Breast epithelium (tissue), 4 donors: ENCODE measurements around the gene FXYD2. TPM values are rescaled to one million over a fixed set of nuclear protein-coding genes. Genes with fewer than 3 reads are reported as not detected.

Source experiments
- DNase-seq, 2 donors: peaks; one replicate each; pipeline ENCODE4 v3.0.0-alpha.2; 2019; ENCODE audit warnings: low spot score in 2 of 2
- H3K27ac ChIP-seq, 2 donors: fragments of 200-600 bp; sonication (generic) in 1 of 2; one replicate each; pipeline ENCODE4 v1.5.1; 2016 to 2019; ENCODE audit warnings: mild to moderate bottlenecking in 1 of 2
- H3K27me3 ChIP-seq, 2 donors: fragments of 200-600 bp; sonication (generic) in 1 of 2; one replicate each; pipeline versions ENCODE4 v1.5.1 to v1.6.0; 2017 to 2019; ENCODE audit warnings: control low read depth in 1 of 2, mild to moderate bottlenecking in 1 of 2
- H3K36me3 ChIP-seq: fragments of 200-600 bp; one replicate; pipeline ENCODE4 v1.5.1; 2019
- H3K4me1 ChIP-seq, 2 donors: fragments of 200-600 bp; sonication (generic); one replicate each; pipeline ENCODE4 v1.5.1; 2016 to 2019; ENCODE audit warnings: control low read depth in 1 of 2
- H3K4me3 ChIP-seq, 3 donors: fragments of 200-600 bp; sonication (generic); 1 replicate in 2 of 3; 2 replicates in 1 of 3; pipeline ENCODE4 v1.5.1; 2016 to 2019; ENCODE audit warnings: mild to moderate bottlenecking in 3 of 3, moderate library complexity in 2 of 3
- H3K9me3 ChIP-seq, 2 donors: fragments of 200-600 bp; sonication (generic) in 1 of 2; one replicate each; pipeline ENCODE4 v1.5.1; 2016 to 2019; ENCODE audit warnings: control low read depth in 1 of 2
- CTCF ChIP-seq, 3 donors: fragments of 450-650 bp; IDR thresholded peaks; one replicate each; pipeline ENCODE4 v1.5.1; 2016 to 2017; ENCODE audit warnings: antibody characterized with exemption in 3 of 3, mild to moderate bottlenecking in 3 of 3, moderate library complexity in 3 of 3
- POLR2A ChIP-seq: fragments of 450-650 bp; IDR thresholded peaks from one replicate; pipeline ENCODE4 v1.6.1; 2016; ENCODE audit warnings: antibody characterized with exemption, mild to moderate bottlenecking, moderate library complexity
- POLR2AphosphoS5 ChIP-seq, 3 donors: sonication (generic); formaldehyde crosslinking; IDR thresholded peaks; one replicate each; pipeline ENCODE4 v1.6.1; 2017; ENCODE audit warnings: antibody characterized with exemption in 3 of 3
- intact Hi-C: fragments of 100-400 bp; cut with DNase I; formaldehyde crosslinking; loops from one replicate; pipeline ENCODE4 v1.15.1; 2023; ENCODE audit warnings: low total_unique reads
- total RNA-seq, 3 donors: library from RNA; depleted of rRNA; stranded (reverse); fragments of >200 nt; gene quantifications; one replicate each; pipeline ENCODE4 v1.1.0, GENCODE V29; 2016

The FXYD2 gene
- total RNA-seq, 3 donors from 2014 or later = 0.66 to 2.0 (median 1.3) TPM

- Histone ChIP-seq H3K36me3 (no peaks in the 10 kb centered on the region), H3K27ac (no peak overlapping the region), H3K4me1 (no peaks in the 10 kb centered on the region), H3K4me3 (no peak overlapping the region), H3K9me3 (no peaks in the 10 kb centered on the region), H3K27me3 (no peaks in the 10 kb centered on the region)
- TF ChIP-seq CTCF (IDR thresholded peaks at IDR 0.05) = no peak
- no peak for TF ChIP-seq POLR2A
- no peak for TF ChIP-seq POLR2AphosphoS5 (IDR thresholded peaks at IDR 0.05)
- intact Hi-C loops = loop anchor here (5.0 kb wide), 1 partner anchor 106 kb away; no protein-coding TSS in a partner anchor
- peak in 1 of 2 donors; percentile 9 for DNase-seq
Observed at GRCh38 chr11:117840881-117841550, 16.5 kb upstream of the FXYD2 start.

- no peak overlapping the region for H3K4me3 ChIP-seq
- no peak for TF ChIP-seq POLR2A
- no peak for TF ChIP-seq POLR2AphosphoS5 (IDR thresholded peaks at IDR 0.05)
- no peak for TF ChIP-seq CTCF (IDR thresholded peaks at IDR 0.05)
- H3K27ac ChIP-seq = no peak overlapping the region
- no peaks in the 10 kb centered on the region for H3K4me1 ChIP-seq
- H3K9me3 ChIP-seq = no peaks in the 10 kb centered on the region
- H3K27me3 ChIP-seq = no peaks in the 10 kb centered on the region
- DNase-seq = peak in 1 of 2 donors; percentile 17
- intact Hi-C loops = loop anchor here (5.0 kb wide), 1 partner anchor 107 kb away; no protein-coding TSS in a partner anchor
- H3K36me3 ChIP-seq = no peaks in the 10 kb centered on the region
Observed at GRCh38 chr11:117839936-117840813, 15.6 kb upstream of the FXYD2 start.

GRCh38 chr11:117839380-117839881 lies 14.9 kb upstream of the FXYD2 start:
- H3K27ac ChIP-seq = no peak overlapping the region
- DNase-seq = no peak
- no peaks in the 10 kb centered on the region for H3K9me3 ChIP-seq
- no peaks in the 10 kb centered on the region for H3K4me1 ChIP-seq
- H3K27me3 ChIP-seq = no peaks in the 10 kb centered on the region
- H3K4me3 ChIP-seq = no peak overlapping the region
- intact Hi-C loops = no loop called here
- no peak for TF ChIP-seq POLR2AphosphoS5 (IDR thresholded peaks at IDR 0.05)
- no peak for TF ChIP-seq POLR2A
- TF ChIP-seq CTCF (IDR thresholded peaks at IDR 0.05) = no peak
- no peaks in the 10 kb centered on the region for H3K36me3 ChIP-seq

DNA sequence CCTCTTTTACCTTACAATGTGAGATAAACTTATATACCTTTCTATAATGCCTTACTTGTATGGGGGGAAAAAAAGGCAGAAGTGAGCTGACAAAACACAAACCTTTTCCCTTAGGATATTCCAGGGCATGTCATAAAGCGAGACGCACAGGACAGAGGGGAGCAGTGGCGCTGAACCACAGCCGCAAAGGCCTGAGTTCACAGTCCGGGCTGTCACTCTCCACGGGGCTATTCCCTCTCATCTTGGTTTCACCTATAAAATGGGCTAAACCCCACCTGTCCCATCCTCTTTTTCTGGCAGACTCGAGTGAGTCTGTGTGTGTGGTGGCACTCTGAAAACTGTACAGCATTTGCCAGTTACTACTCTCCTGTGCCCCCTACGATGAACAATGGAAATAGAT lies 14.4 kb upstream of the FXYD2 start:
- no peak for DNase-seq
- intact Hi-C loops = no loop called here

More for the DNA sequence above, 14.4 kb upstream of the FXYD2 start:
- H3K27ac ChIP-seq = no peak overlapping the region
- H3K4me3 ChIP-seq = no peak overlapping the region
- TF ChIP-seq POLR2A (no peak), CTCF (IDR thresholded peaks at IDR 0.05) (no peak), POLR2AphosphoS5 (IDR thresholded peaks at IDR 0.05) (no peak)
- no peaks in the 10 kb centered on the region for H3K9me3 ChIP-seq
- H3K27me3 ChIP-seq = no peaks in the 10 kb centered on the region
- H3K36me3 ChIP-seq = no peaks in the 10 kb centered on the region
- no peaks in the 10 kb centered on the region for H3K4me1 ChIP-seq
